Vagina (tissue), 2 donors: ENCODE measurements around the gene C10orf62.

Experiments
- CTCF ChIP-seq, 3 experiments: fragments of 450-650 bp in 2 of 3; fragments of 200-600 bp in 1 of 3; sonication (generic) in 1 of 3; IDR thresholded peaks; one replicate each; pipeline ENCODE4 v1.5.1; 2017 to 2019; ENCODE audit warnings: antibody characterized with exemption in 3 of 3, mild to moderate bottlenecking in 2 of 3, moderate library complexity in 2 of 3
- POLR2A ChIP-seq, 2 donors: fragments of 450-650 bp; IDR thresholded peaks; one replicate each; pipeline ENCODE4 v1.6.1; 2017; ENCODE audit warnings: antibody characterized with exemption in 2 of 2, mild to moderate bottlenecking in 2 of 2, moderate library complexity in 2 of 2
- POLR2AphosphoS5 ChIP-seq, 2 donors: sonication (generic); formaldehyde crosslinking; IDR thresholded peaks; one replicate each; pipeline ENCODE4 v1.9.0; 2017; ENCODE audit warnings: antibody characterized with exemption in 2 of 2, mild to moderate bottlenecking in 2 of 2, low read depth in 1 of 2; ENCODE audit not compliant: insufficient read depth in 1 of 2

- TF ChIP-seq CTCF (IDR thresholded peaks at IDR 0.05) (no peak), POLR2AphosphoS5 (IDR thresholded peaks at IDR 0.05; ENCODE audit: insufficient read depth in 1 of 2, low read depth in 1 of 2) (peak; percentile 58 to 73), POLR2A (IDR thresholded peaks at IDR 0.05) (no peak)
These were observed 43.7 kb downstream of the C10orf62 start, which contains the start of gene MORN4 for GRCh38 chr10:97632949-97633884.
